Uterus (tissue), 4 donors: Measurements from ENCODE around the gene TRIM37. TPM values are rescaled to one million over a fixed set of nuclear protein-coding genes. Genes with fewer than 3 reads are reported as not detected.

Experiments used
- DNase-seq, 2 donors: peaks; one replicate each; pipeline ENCODE4 v3.0.0-alpha.2; 2019 to 2020
- H3K27ac ChIP-seq, 2 donors: fragments of 200-600 bp; sonication (generic); 1 replicate in 1 of 2; 2 replicates in 1 of 2; pipeline ENCODE4 v1.5.1; 2016 to 2018
- H3K27me3 ChIP-seq, 2 donors: fragments of 200-600 bp; sonication (generic); one replicate each; pipeline ENCODE4 v1.5.1; 2018 to 2019; ENCODE audit warnings: control low read depth in 1 of 2
- H3K36me3 ChIP-seq, 2 donors: fragments of 200-600 bp; sonication (generic); one replicate each; pipeline ENCODE4 v1.5.1; 2019; ENCODE audit warnings: control low read depth in 1 of 2
- H3K4me1 ChIP-seq, 2 donors: fragments of 200-600 bp; sonication (generic); one replicate each; pipeline ENCODE4 v1.5.1; 2018 to 2019; ENCODE audit warnings: control low read depth in 1 of 2
- H3K4me3 ChIP-seq, 2 donors: fragments of 200-600 bp; sonication (generic); 1 replicate in 1 of 2; 2 replicates in 1 of 2; pipeline ENCODE4 v1.5.1; 2018 to 2019; ENCODE audit warnings: mild to moderate bottlenecking in 1 of 2
- H3K9me3 ChIP-seq, 2 donors: fragments of 200-600 bp; sonication (generic); one replicate each; pipeline ENCODE4 v1.5.1; 2019; ENCODE audit warnings: control low read depth in 1 of 2
- CTCF ChIP-seq, 4 experiments: fragments of 200-600 bp in 2 of 4; fragments of 450-650 bp in 2 of 4; sonication (generic) in 2 of 4; IDR thresholded peaks; one replicate each; pipeline ENCODE4 v1.5.1; 2016 to 2019; ENCODE audit warnings: antibody characterized with exemption in 4 of 4, mild to moderate bottlenecking in 2 of 4, moderate library complexity in 1 of 4
- POLR2A ChIP-seq, 2 donors: fragments of 450-650 bp; IDR thresholded peaks; one replicate each; pipeline ENCODE4 v1.6.1; 2016; ENCODE audit warnings: antibody characterized with exemption in 2 of 2, mild to moderate bottlenecking in 1 of 2, moderate library complexity in 1 of 2
- intact Hi-C: fragments of 100-400 bp; cut with DNase I; formaldehyde crosslinking; loops from one replicate; pipeline ENCODE4 v1.15.1; 2023; ENCODE audit warnings: low total_unique reads
- total RNA-seq, 4 donors: library from RNA; depleted of rRNA in 3 of 4; stranded (reverse); fragments of >200 nt in 3 of 4; gene quantifications; one replicate each; pipeline versions ENCODE4 v1.1.0 to v1.2.4, GENCODE V29; 2014 to 2023
- donor health status: DM: yes; HTN: yes; CAD: no.

TRIM37 gene
- total RNA-seq, 4 donors from 2014 or later = 5.0 to 38.9 (median 21.4) TPM

GRCh38 chr17:59046192-59046591 lies 60.5 kb downstream of the TRIM37 start:
- intact Hi-C loops = no loop called here
- no peak for DNase-seq
- no peaks in the 10 kb centered on the region for H3K27me3 ChIP-seq
- TF ChIP-seq CTCF (IDR thresholded peaks at IDR 0.05) = no peak
- no peak for TF ChIP-seq POLR2A (IDR thresholded peaks at IDR 0.05)
- H3K4me1 ChIP-seq = no peaks in the 10 kb centered on the region
- no peaks in the 10 kb centered on the region for H3K36me3 ChIP-seq
- H3K4me3 ChIP-seq = no peak overlapping the region
- H3K27ac ChIP-seq = no peak overlapping the region
- H3K9me3 ChIP-seq = no peaks in the 10 kb centered on the region

- TF ChIP-seq POLR2A (IDR thresholded peaks at IDR 0.05) = no peak
- TF ChIP-seq CTCF (IDR thresholded peaks at IDR 0.05) = no peak
- H3K27me3 ChIP-seq = no peaks in the 10 kb centered on the region
- H3K9me3 ChIP-seq = no peaks in the 10 kb centered on the region
- H3K4me3 ChIP-seq = no peak overlapping the region
- H3K27ac ChIP-seq = no peak overlapping the region
- no peaks in the 10 kb centered on the region for H3K36me3 ChIP-seq
- intact Hi-C loops = no loop called here
- no peak for DNase-seq
- no peaks in the 10 kb centered on the region for H3K4me1 ChIP-seq
Observed at GRCh38 chr17:59038734-59039133, 67.9 kb downstream of the TRIM37 start.

- H3K9me3 ChIP-seq = no peaks in the 10 kb centered on the region
- no peak overlapping the region for H3K4me3 ChIP-seq
- DNase-seq = no peak
- no peaks in the 10 kb centered on the region for H3K27me3 ChIP-seq
- H3K4me1 ChIP-seq = no peaks in the 10 kb centered on the region
- H3K27ac ChIP-seq = no peak overlapping the region
- no peak for TF ChIP-seq POLR2A (IDR thresholded peaks at IDR 0.05)
- TF ChIP-seq CTCF (IDR thresholded peaks at IDR 0.05) = no peak
- no peaks in the 10 kb centered on the region for H3K36me3 ChIP-seq
- intact Hi-C loops = no loop called here
Observed at GRCh38 chr17:59037960-59038359, 68.7 kb downstream of the TRIM37 start.

GRCh38 chr17:59030811-59031210 lies 75.9 kb downstream of the TRIM37 start:
- intact Hi-C loops = no loop called here
- DNase-seq = no peak
- no peaks in the 10 kb centered on the region for H3K9me3 ChIP-seq
- H3K36me3 ChIP-seq = no peaks in the 10 kb centered on the region
- no peak overlapping the region for H3K27ac ChIP-seq
- H3K27me3 ChIP-seq = no peaks in the 10 kb centered on the region
- H3K4me1 ChIP-seq = no peaks in the 10 kb centered on the region
- no peak overlapping the region for H3K4me3 ChIP-seq
- TF ChIP-seq POLR2A (IDR thresholded peaks at IDR 0.05) (no peak), CTCF (IDR thresholded peaks at IDR 0.05) (no peak)

GRCh38 chr17:59028328-59028727 lies 78.4 kb downstream of the TRIM37 start:
- DNase-seq = no peak
- TF ChIP-seq CTCF (IDR thresholded peaks at IDR 0.05) (no peak), POLR2A (IDR thresholded peaks at IDR 0.05) (no peak)
- intact Hi-C loops = no loop called here

More at GRCh38 chr17:59028328-59028727, 78.4 kb downstream of the TRIM37 start:
- Histone ChIP-seq H3K4me3 (no peak overlapping the region), H3K27me3 (no peaks in the 10 kb centered on the region), H3K27ac (no peak overlapping the region), H3K36me3 (no peaks in the 10 kb centered on the region), H3K9me3 (no peaks in the 10 kb centered on the region), H3K4me1 (no peaks in the 10 kb centered on the region)
